ENCODE measurements around the gene PREX1.
"Not testable (repeated sequence)": the region's sequence is repeated elsewhere in the genome, so short reads cannot be mapped to it uniquely, and the experiment has no call there.

PREX1 gene

DNA sequence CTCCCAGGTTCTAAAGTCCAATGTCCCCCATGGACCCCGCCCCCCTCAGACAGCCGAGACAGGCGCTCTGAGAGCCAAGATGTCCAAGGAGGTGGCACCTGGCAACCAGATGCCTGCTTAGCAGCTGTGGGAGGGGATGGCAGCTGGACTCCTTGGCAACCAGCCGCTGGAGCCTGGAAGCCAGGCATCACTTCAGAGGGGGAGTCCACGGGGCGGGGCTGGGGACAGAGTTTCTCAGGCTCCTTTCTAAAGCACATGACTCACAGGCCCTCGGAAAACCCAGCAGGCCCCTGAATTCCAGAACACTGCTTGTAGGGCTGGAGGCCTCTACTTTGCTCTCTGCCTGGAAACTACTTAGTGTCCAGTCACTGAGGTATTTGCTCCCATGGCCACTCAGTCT lies 51.5 kb downstream of the PREX1 start:
- TF ChIP-seq, protein P1, sequence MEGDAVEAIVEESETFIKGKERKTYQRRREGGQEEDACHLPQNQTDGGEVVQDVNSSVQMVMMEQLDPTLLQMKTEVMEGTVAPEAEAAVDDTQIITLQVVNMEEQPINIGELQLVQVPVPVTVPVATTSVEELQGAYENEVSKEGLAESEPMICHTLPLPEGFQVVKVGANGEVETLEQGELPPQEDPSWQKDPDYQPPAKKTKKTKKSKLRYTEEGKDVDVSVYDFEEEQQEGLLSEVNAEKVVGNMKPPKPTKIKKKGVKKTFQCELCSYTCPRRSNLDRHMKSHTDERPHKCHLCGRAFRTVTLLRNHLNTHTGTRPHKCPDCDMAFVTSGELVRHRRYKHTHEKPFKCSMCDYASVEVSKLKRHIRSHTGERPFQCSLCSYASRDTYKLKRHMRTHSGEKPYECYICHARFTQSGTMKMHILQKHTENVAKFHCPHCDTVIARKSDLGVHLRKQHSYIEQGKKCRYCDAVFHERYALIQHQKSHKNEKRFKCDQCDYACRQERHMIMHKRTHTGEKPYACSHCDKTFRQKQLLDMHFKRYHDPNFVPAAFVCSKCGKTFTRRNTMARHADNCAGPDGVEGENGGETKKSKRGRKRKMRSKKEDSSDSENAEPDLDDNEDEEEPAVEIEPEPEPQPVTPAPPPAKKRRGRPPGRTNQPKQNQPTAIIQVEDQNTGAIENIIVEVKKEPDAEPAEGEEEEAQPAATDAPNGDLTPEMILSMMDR (IDR thresholded peaks at IDR 0.05; ENCODE audit: extremely low read depth, missing control alignments): no peak
- DNase-seq (ENCODE audit: low spot score): no peak

DNA sequence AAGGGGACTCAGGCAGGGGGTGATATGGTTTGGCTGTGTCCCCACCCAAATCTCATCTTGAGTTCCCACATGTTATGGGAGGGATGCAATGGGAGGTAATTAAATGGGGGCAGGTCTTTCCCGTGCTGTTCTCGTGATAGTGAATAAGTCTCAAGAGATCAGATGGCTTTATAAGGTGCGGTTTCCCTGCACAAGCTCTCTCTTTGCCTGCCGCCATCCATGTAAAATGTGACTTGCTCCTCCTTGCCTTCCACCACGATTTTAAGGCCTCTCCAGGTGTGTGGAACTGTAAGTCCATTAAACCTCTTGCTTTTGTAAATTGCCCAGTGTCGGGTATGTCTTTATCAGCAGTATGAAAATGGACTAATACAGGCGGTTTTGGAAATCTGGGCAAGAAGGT lies 52.3 kb downstream of the PREX1 start:
- DNase-seq (ENCODE audit: low spot score): not testable (repeated sequence)

DNA sequence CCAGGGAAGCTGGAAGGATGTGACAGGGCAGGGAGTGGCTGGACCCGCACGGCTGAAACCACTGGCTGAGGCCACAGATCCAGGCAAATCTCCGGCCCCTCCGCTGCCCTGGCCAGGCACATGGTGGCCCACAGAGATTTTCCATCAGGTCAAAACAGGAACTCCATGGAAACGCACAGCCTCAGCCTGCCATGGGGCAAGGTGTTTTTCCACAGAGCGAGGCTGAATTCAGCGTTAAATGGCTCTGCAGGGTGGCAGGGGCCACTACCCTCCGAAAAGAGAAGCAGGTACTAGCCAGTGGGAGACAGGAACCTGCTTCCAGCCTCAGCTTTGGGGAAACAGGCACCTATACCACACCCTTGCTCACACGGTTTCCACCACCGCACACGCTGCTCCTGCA lies 53.1 kb downstream of the PREX1 start:
- TF ChIP-seq, protein P1 (IDR thresholded peaks at IDR 0.05; ENCODE audit: extremely low read depth, missing control alignments): no peak
- no peak for DNase-seq (ENCODE audit: low spot score)

DNA sequence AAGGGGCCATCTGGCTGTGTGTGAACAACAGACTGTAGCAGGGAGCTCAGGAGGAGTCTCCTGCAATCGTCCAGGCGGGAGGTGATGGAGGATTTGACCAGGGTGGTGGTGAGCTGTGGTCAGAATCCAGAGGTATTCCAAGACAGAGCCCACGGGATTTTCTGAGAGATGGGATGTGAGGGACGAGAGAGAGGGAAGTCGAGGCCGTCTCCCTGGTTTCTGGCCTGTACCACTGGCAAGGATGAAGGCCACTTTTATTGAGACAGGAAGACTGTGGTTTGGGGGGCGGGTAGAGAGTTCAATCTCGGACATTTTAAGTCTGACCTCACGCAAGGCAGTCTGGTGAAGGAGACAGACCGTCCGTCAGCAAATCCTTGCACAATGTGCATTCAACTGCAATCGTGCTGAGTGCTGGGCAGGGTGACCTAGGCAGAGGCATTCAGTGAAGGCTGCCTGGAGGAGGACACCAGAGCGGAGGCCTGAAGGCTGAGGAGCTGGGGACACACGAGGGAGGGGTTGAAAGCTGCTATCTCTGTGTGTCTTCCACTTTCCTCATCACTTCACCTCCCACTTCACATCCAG lies 53.9 kb downstream of the PREX1 start:
- TF ChIP-seq, protein P1 (IDR thresholded peaks at IDR 0.05; ENCODE audit: extremely low read depth, missing control alignments): no peak

DNA sequence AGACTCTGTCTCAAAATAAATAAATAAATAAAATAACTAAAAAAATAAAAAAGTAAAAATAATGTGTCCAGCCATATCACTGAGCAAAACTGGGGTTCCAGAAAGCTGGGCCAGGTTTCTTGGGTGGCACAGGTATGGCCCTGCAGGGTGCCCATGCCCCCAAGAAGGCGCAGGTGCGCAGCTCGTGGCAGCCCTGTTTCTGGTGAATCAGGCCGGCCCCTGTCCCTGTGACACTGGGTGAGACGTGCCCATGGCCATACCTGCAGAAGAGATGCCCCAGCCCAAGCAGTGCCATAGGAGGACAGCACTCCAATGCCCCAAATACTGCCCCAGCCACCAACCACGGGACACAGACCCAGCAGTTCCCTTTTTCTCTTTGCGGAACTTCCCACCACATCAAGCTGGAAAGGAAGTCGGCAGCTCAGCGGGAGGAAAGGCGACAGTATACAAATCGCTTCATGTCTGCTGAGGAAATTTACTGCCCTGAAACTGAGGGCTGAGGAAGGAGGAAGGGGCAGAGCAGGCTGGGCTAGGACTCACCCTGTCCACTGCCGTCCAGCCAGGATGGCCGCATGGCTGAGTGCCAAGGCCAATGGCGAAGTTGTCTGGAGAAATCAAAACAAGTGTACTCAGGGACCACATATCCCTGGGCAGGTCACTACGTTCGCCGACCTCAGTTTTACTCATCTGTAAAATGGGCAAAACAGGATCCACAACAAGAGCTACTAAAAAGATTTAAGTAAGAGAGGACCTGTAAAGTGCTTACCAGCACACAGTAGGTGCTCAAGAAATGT lies 55.4 kb downstream of the PREX1 start:
- no peak for DNase-seq (ENCODE audit: low spot score)
- TF ChIP-seq, protein P1 (IDR thresholded peaks at IDR 0.05; ENCODE audit: extremely low read depth, missing control alignments): no peak

More for the DNA sequence above, 53.9 kb downstream of the PREX1 start:
- DNase-seq (ENCODE audit: low spot score): no peak

DNA sequence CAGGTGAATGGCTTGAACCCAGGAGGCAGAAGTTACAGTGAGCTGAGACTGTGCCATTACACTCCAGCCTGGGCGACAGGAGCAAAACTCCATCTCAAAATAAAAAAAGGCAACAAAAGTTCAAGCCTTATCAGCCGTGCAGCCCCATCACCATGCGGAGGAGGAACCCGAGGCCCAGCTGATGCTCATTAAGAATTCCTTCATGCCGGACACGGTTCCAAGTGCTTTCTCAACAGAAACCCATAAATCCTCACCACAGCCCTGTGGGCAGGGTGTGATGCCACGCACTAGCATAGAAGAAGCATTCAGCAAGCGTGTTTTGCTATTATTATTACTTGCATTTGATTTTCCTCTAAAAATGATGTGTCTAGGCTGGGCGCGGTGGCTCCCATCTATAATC lies 56.3 kb downstream of the PREX1 start:
- TF ChIP-seq, protein P1 (IDR thresholded peaks at IDR 0.05; ENCODE audit: extremely low read depth, missing control alignments): no peak
- no peak for DNase-seq (ENCODE audit: low spot score)

DNA sequence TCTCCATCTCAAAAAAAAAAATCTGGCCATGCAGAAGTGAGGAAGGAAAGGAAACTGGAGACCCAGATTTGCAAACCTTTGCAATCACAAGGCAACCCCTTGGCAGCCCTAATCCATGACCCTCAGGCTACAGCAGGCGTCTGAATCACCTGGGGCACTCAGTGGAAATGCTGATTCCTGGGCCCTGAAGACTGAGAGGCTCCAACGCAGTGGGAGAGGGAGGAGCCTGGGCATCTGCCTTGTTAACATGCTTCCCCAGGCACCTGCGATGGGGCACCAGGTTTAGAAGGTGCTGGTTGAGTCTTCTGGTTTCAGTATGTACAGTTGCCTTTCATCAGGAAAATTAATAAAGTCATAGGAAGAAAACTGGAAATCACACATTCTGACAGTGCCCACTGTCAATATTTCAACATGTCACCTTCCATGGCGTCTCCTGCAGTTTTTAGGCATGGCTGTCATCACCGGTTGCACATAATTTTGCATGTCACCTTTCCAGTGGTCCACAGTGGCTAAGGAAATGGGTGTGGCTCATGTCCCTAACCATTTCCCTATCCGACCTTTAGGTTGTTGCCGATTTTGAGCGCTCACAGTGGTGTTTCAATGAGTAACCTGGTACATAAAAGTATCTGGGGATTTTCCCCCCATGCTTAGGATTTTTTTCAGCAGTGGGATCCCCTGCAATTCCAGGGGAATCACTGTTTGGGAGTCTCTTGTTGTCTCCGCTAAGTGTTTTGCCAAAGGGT lies 56.9 kb downstream of the PREX1 start:
- no peak for DNase-seq (ENCODE audit: low spot score)
- TF ChIP-seq, protein P1 (IDR thresholded peaks at IDR 0.05; ENCODE audit: extremely low read depth, missing control alignments): no peak

All from GM20000 (cell line).